Breast epithelium (tissue), 3 donors: ENCODE measurements around the gene RPL10A.

Source experiments
- POLR2A ChIP-seq: fragments of 450-650 bp; IDR thresholded peaks from one replicate; pipeline ENCODE4 v1.6.1; 2016; ENCODE audit warnings: antibody characterized with exemption, mild to moderate bottlenecking, moderate library complexity
- POLR2AphosphoS5 ChIP-seq, 3 donors: sonication (generic); formaldehyde crosslinking; IDR thresholded peaks; one replicate each; pipeline ENCODE4 v1.6.1; 2017; ENCODE audit warnings: antibody characterized with exemption in 3 of 3
- TF ChIP-seq, protein P1 (sequence below), 3 donors: fragments of 450-650 bp; IDR thresholded peaks; one replicate each; pipeline ENCODE4 v1.5.1; 2016 to 2017; ENCODE audit warnings: antibody characterized with exemption in 3 of 3, mild to moderate bottlenecking in 3 of 3, moderate library complexity in 3 of 3

DNA sequence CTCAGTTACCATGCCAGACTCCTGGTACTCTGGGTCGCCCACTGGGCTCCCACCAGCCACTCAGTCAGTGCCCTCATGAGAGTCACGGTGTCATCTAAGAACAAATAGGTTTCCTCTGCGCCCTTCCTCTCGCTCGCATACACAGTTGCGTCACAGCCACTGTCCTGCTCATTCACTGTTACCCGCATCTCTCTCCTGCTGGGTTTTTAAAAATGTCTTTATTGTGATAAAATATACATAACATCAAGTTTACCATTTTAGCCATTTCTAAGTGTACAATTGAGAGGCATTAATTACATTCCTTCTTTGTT lies 24.7 kb downstream of the RPL10A start:
- TF ChIP-seq, protein P1, sequence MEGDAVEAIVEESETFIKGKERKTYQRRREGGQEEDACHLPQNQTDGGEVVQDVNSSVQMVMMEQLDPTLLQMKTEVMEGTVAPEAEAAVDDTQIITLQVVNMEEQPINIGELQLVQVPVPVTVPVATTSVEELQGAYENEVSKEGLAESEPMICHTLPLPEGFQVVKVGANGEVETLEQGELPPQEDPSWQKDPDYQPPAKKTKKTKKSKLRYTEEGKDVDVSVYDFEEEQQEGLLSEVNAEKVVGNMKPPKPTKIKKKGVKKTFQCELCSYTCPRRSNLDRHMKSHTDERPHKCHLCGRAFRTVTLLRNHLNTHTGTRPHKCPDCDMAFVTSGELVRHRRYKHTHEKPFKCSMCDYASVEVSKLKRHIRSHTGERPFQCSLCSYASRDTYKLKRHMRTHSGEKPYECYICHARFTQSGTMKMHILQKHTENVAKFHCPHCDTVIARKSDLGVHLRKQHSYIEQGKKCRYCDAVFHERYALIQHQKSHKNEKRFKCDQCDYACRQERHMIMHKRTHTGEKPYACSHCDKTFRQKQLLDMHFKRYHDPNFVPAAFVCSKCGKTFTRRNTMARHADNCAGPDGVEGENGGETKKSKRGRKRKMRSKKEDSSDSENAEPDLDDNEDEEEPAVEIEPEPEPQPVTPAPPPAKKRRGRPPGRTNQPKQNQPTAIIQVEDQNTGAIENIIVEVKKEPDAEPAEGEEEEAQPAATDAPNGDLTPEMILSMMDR (IDR thresholded peaks at IDR 0.05): no peak
- TF ChIP-seq POLR2A: no peak
- TF ChIP-seq POLR2AphosphoS5 (IDR thresholded peaks at IDR 0.05): no peak
